ENCODE data around the gene PRSS23.

PRSS23 gene

GRCh38 chr11:86790867-86791849 is 9.2 kb upstream of the PRSS23 start:
- no peak for DNase-seq

DNA sequence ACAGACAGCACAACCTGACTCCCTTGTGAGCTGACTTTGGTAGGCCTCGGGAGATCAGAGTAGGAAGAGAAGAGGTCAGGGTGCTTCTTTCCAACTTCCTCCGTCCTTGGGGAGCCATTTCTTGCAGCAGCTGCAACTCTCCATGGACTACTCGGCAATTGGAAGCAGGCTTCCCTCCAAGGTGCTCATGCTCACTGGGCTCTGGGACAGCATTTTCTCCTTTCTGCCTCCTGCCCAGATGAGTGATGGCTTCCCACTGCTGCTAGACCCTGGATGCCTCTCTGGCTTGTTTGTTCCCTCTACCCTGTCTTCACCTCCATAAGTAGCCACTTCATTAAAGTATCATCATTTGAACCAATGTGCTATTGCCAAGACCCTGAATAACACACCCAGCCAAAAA is 8.2 kb upstream of the PRSS23 start:
- no peak for DNase-seq

- DNase-seq, result no peak
Observed at GRCh38 chr11:86793307-86793706, 7.0 kb upstream of the PRSS23 start.

DNA sequence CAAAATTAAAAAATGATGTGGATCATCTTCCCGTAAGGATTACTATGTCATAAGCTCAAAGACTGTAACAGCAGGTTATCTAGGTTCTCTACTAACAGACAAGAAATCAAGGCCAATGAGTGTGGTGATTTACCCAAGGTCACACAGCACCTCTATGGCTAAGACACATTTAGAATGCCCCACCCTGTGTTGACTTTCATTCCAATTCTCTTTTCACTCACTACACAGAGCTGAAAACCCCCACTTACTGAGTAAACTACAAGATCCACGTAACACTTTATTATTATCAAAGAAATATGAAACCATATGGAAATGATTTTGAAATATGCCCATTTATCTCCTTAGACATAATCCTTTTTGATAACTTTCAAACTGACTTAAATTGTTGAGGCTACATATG is 4.8 kb upstream of the PRSS23 start:
- DNase-seq, result no peak

GRCh38 chr11:86795949-86796348 is 4.4 kb upstream of the PRSS23 start:
- DNase-seq, result no peak

- DNase-seq, result no peak
Observed at GRCh38 chr11:86797133-86797532, 3.2 kb upstream of the PRSS23 start.

DNA sequence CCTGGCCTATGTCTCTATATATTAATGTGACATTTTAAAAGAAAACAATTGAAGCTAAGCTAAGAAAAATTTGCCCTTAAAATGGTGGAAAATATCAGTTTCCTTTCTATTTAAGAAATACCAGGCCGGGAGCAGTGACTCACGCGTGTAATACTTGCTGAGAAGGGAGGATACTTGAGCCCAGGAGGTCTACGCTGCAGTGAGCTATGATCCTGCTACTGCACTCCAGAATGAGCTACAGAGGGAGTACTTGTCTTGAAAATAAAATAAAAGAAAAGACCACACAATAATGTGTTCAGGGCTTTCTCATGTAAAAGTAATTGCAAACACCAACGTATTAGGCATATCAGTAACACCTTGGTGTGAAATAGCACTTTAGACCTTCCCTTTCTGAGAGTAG is 1.4 kb upstream of the PRSS23 start:
- peak; percentile 96 for DNase-seq

DNA sequence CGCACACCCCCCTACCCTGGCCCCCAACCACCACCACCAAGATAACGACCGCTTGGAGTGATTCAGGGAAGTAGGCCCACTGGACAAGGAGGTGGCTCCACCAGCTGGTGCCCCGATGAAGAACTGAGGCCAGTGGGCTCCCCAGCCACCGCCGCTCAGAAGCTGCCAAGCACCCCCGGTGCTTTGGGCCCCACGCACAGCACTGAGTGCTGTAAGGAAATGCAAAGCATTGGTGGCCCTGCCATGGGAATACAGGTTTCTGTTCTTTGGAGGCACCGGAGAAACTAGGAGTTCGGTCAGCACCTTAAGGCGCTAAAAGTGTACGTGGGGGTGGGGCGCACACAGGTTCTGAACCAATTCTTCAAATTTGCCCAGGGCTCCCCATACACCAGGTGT is 664 bp upstream of the PRSS23 start:
- DNase-seq, result no peak

GRCh38 chr11:86800960-86801272 is 574 bp downstream of the PRSS23 start:
- no peak for DNase-seq

DNA sequence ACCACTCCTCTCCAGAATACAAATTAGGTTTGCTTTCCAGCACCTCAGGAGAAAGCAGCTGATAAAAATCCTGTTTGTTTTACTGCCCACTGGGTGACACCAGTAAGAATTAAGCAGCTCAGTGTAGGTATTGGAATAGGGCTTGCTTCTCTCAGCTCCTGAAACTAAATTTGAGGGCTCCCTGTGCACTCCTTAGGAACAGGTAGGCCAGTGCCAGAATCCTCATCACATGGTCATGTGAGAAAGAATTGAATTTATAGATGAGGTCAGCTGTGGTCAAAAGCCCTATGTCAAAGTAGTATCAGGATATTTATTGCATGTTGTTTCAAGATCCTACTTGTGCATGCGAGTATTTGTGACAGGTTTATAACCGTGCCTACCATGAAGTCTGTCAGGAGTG is 1.0 kb downstream of the PRSS23 start:
- no peak for DNase-seq

GRCh38 chr11:86802146-86802545 is 1.8 kb downstream of the PRSS23 start:
- no peak for DNase-seq

DNA sequence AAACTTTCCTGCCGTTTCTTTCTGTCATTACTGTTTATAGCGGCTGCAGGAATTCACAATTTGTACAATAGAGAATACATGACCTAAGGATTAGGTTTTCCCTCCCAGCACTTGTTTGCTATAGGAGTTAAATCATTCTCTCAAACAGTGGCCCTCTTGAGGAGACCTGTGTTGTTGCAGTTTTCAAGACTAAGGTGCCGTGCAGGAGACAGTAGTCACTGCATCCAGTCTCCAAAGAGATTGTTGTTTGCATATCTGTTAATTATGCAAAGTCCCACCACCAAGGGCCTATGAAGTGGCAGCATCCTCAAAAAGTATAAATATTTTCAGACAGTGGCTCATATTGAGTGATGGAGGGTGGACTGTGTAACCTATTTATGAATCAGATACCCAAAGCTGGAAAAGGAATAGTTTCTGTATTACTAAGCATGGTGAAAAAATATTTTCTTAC is 2.3 kb downstream of the PRSS23 start:
- peak; percentile 77 for DNase-seq

DNA sequence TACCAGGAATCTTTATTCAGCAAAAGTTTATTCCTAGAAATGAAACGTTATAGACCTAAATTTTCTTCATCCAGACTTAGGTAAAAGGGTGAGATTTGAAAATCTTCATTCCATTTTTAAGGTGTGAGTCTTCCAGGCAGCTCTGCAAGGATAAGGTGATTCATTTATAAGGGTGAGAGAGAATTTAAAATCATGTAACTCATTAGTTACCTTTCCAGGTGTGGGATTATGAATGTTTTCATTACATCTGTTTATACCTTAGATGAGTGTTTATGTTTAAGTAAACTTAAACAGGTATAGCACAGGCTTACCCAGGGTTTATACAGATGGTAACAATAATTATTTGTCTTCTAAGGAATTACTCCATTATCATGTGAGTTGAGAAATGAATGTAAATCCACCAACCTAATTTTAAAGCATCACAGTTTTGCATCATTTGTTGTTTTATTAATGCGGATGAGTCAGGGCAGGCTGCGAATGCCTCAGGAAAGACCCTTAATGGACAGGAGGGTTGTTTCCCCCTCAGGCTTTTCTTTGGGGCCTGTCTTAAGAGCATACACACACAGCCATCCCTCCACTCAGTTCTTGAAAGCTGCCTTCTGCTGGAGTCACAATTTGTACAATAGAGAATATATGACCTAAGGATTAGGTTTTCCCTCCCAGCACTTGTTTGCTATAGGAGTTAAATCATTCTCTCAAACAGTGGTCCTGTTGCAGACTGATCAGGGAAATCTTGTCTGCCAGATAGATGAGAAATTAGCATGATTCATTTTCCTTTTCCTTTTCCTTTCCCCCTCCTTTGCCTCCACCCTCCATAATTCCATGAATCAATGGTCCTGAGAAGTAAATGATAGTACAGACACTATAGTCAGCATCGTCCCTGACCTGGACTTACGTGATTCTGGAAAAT is 3.0 kb downstream of the PRSS23 start:
- DNase-seq, result no peak

DNA sequence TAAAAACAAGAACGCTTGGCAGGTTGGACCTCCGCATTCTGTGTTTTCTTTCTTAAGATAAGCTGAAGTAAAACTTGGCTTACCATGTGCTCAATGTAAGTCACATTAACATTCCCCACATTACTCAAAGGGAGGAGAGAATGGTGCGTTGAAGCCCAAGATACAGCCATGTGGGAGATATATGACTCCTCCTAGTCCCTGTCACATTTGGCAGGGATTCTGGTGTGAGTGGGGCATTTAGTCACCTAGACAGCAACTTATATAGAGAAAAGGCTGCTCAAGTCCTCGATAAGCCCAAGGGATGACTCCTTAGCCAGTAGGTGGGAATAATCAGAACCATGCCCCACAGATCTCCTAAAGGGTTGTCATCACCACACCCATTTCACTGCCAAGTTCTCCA is 4.6 kb downstream of the PRSS23 start:
- peak; percentile 56 for DNase-seq

DNA sequence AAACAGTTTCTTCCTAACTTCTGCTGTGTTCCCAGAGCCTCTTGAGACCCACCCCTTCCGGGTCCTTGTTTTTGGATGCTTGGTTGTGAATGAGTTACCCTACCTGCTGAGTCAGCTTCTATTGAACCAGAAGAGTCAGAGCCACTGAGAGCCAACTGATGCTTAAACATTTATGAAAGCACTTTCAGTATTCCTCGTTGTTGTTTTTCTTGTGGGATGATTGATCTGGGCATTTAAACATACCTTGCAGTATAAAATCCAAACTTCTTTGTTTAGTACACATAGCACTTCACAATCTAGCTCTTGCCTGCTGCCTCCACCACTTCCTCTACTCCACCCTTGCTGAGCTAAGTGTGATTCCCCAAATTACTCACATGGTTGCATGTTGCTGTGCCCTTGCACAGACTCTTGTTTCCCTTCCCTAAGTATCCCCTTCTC is 5.5 kb downstream of the PRSS23 start:
- no peak for DNase-seq

GRCh38 chr11:86806903-86807302 is 6.6 kb downstream of the PRSS23 start:
- no peak for DNase-seq

DNA sequence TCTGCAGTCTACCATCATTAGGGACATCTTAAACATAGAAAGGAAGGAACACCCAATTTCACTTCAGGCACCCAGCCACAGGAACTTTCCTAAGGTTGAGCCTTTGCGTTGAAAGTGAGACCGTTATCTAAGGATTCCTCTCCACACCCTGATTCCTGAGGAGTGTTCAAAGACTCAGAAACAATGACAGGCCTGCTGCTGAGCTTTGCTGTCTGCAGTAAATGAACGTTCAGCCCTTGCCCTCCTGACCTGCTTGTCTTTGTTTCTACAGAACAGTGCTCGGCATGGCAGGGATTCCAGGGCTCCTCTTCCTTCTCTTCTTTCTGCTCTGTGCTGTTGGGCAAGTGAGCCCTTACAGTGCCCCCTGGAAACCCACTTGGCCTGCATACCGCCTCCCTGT is 7.0 kb downstream of the PRSS23 start:
- no peak for DNase-seq

DNA sequence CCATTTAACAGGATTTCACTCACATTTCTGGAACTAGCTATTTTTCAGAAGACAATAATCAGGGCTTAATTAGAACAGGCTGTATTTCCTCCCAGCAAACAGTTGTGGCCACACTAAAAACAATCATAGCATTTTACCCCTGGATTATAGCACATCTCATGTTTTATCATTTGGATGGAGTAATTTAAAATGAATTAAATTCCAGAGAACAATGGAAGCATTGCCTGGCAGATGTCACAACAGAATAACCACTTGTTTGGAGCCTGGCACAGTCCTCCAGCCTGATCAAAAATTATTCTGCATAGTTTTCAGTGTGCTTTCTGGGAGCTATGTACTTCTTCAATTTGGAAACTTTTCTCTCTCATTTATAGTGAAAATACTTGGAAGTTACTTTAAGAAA is 9.2 kb downstream of the PRSS23 start:
- no peak for DNase-seq

- DNase-seq, result peak; percentile 43
Observed at GRCh38 chr11:86810288-86810687, 9.9 kb downstream of the PRSS23 start.

GRCh38 chr11:86811637-86812321 is 11.4 kb downstream of the PRSS23 start:
- DNase-seq, result peak; percentile 91

DNA sequence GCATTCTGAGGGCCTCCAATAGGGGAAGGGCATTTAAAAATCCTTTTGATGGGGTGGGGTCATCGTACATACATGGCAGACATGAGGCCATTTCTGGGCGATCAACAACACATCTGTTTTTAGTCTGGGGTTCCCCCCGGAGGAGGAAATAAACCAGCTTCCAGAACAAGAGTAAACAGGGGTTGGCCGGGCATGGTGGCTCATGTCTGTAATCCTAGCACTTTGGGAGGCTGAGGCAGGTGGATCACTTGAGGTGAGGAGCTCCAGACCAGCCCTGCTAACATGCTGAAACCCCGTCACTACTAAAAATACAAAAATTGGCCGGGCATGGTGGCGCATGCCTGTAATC is 12.0 kb downstream of the PRSS23 start:
- no peak for DNase-seq

GRCh38 chr11:86812981-86813380 is 12.6 kb downstream of the PRSS23 start:
- DNase-seq, result peak; percentile 45

DNA sequence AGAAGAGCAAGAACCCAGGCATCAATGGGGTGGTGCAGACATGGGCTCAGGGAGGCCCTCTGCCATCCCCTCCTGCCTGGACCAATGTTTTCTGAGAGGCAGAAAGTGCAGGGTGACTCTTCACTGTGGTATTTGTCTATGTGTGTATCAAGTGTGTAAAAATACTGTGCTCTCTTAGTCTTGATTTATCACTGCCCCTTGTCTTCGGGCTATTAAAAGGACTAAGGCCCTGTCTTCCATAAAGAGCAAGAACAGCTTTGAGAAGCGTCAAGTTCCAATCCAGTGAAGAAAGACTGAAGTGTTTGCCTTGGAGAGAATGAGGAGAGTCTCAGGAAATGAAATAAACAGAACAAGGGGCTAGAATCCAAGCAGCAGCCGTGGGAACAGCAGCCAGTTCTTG is 14.4 kb downstream of the PRSS23 start:
- DNase-seq, result peak; percentile 94
